ENCODE measurements around the gene SCP2.

The SCP2 gene

DNA sequence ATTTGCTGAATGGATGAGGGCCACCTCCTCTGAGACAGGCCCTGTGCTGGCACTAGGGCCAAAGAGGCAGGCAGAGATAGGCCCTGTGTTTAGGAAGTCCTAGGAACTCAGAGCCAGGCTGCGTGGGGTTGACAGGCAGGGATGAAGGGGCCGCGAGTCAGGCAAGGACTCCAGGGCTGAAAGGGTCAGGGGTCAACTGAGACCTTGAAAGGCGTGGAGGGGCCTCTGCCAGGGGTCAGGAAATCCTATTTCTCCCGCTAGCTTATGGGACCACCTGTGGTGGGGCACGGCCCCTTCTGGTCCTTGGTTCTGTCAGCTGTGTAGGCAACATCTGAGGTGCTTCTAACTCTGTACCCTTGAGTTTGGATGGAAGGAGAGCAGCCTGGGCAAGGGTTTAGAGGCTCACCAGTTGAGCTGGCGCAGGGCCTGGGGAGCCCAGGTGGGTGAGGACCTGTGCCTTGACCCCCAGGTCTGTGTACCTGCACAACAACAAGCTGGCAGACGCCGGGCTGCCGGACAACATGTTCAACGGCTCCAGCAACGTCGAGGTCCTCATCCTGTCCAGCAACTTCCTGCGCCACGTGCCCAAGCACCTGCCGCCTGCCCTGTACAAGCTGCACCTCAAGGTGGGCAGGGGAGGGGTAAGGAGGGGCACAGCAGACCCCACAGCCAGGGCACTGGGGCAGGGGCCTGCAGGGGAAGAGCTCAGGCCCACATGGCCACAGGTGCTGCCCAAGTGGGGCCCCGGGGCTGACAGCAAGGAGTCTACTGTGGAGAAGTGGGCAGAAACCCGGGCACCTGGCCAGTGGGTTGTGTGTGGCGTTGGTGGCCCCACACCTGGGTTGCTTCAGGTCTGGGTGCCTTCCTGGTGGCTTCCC lies 149.9 kb downstream of the SCP2 start:
- no peak for DNase-seq
- Mint-ChIP-seq H3K27ac (no peak overlapping the region), H3K4me3 (no peak overlapping the region), H3K27me3 (ENCODE audit: low read depth, poor library complexity) (peaks cover 11% of the 10 kb centered on the region), H3K9me3 (no peaks in the 10 kb centered on the region), H3K4me1 (peaks cover 34% of the 10 kb centered on the region), H3K36me3 (ENCODE audit: low read depth) (no peaks in the 10 kb centered on the region)
- TF ChIP-seq, protein P1, sequence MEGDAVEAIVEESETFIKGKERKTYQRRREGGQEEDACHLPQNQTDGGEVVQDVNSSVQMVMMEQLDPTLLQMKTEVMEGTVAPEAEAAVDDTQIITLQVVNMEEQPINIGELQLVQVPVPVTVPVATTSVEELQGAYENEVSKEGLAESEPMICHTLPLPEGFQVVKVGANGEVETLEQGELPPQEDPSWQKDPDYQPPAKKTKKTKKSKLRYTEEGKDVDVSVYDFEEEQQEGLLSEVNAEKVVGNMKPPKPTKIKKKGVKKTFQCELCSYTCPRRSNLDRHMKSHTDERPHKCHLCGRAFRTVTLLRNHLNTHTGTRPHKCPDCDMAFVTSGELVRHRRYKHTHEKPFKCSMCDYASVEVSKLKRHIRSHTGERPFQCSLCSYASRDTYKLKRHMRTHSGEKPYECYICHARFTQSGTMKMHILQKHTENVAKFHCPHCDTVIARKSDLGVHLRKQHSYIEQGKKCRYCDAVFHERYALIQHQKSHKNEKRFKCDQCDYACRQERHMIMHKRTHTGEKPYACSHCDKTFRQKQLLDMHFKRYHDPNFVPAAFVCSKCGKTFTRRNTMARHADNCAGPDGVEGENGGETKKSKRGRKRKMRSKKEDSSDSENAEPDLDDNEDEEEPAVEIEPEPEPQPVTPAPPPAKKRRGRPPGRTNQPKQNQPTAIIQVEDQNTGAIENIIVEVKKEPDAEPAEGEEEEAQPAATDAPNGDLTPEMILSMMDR (IDR thresholded peaks at IDR 0.05), result no peak

DNA sequence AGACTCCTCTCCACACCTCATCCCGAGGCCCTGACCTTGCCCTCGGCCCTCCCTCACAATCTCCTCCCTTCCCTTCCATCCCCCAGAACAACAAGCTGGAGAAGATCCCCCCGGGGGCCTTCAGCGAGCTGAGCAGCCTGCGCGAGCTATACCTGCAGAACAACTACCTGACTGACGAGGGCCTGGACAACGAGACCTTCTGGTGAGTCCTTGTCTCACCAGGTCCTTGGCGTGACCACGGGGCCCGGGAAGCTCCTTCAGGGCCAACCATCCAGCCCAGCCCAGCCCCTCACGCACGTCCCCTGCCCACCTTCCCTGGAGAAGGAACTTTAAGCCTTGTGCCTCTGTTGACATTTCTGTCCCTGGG lies 150.5 kb downstream of the SCP2 start:
- no peaks in the 10 kb centered on the region for H3K9me3 Mint-ChIP-seq
- H3K27ac Mint-ChIP-seq, result no peak overlapping the region
- H3K36me3 Mint-ChIP-seq (ENCODE audit: low read depth), result no peaks in the 10 kb centered on the region
- H3K4me1 Mint-ChIP-seq, result peaks cover 40% of the 10 kb centered on the region
- H3K4me3 Mint-ChIP-seq, result no peak overlapping the region
- TF ChIP-seq, protein P1 (IDR thresholded peaks at IDR 0.05), result no peak
- DNase-seq, result no peak
- H3K27me3 Mint-ChIP-seq (ENCODE audit: low read depth, poor library complexity), result peaks cover 13% of the 10 kb centered on the region

- H3K36me3 Mint-ChIP-seq (ENCODE audit: low read depth), result no peaks in the 10 kb centered on the region
- no peak for DNase-seq
- no peaks in the 10 kb centered on the region for H3K9me3 Mint-ChIP-seq
- no peak overlapping the region for H3K4me3 Mint-ChIP-seq
- H3K27ac Mint-ChIP-seq, result no peak overlapping the region
- peaks cover 13% of the 10 kb centered on the region for H3K27me3 Mint-ChIP-seq (ENCODE audit: low read depth, poor library complexity)
- TF ChIP-seq, protein P1 (IDR thresholded peaks at IDR 0.05), result no peak
- peaks cover 49% of the 10 kb centered on the region for H3K4me1 Mint-ChIP-seq
These were observed 151.4 kb downstream of the SCP2 start for GRCh38 chr1:53078333-53079101.

DNA sequence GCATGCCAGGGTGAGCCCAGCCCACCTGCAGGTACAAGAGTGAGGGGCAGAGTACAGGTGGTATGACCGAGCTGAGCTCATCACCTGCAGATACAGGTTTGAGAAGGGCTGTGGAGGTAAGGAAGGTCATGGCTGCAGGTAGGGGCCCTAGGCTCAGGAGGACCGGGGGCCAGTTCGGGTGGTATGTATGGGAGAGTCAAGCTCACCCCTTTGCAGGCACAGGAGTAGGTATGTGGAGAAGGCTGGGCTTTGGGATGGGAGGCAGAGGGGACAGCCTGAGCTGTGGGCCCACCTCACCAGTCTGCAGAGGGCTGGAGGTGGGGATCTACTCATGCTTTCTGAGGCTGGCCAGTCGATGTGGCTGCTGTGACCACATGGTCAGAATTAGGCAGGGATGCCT lies 152.2 kb downstream of the SCP2 start:
- Mint-ChIP-seq H3K4me1 (peaks cover 47% of the 10 kb centered on the region), H3K9me3 (no peaks in the 10 kb centered on the region), H3K27ac (no peak overlapping the region), H3K36me3 (ENCODE audit: low read depth) (no peaks in the 10 kb centered on the region), H3K4me3 (no peak overlapping the region), H3K27me3 (ENCODE audit: low read depth, poor library complexity) (peaks cover 13% of the 10 kb centered on the region)
- DNase-seq, result no peak
- TF ChIP-seq, protein P1 (IDR thresholded peaks at IDR 0.05), result no peak

- TF ChIP-seq, protein P1 (IDR thresholded peaks at IDR 0.05), result no peak
- Mint-ChIP-seq H3K27ac (no peak overlapping the region), H3K4me3 (no peak overlapping the region), H3K27me3 (ENCODE audit: low read depth, poor library complexity) (peaks cover 15% of the 10 kb centered on the region), H3K36me3 (ENCODE audit: low read depth) (no peaks in the 10 kb centered on the region), H3K4me1 (peaks cover 47% of the 10 kb centered on the region), H3K9me3 (no peaks in the 10 kb centered on the region)
- no peak for DNase-seq
These were observed 153.0 kb downstream of the SCP2 start for GRCh38 chr1:53080041-53080440.

All from nephron progenitor cell (in vitro differentiated cells).